ENCODE data around the gene EXOC4.

The EXOC4 gene

GRCh38 chr7:133869556-133869955, 616.7 kb downstream of the EXOC4 start (continued):
- TF ChIP-seq, protein P1, sequence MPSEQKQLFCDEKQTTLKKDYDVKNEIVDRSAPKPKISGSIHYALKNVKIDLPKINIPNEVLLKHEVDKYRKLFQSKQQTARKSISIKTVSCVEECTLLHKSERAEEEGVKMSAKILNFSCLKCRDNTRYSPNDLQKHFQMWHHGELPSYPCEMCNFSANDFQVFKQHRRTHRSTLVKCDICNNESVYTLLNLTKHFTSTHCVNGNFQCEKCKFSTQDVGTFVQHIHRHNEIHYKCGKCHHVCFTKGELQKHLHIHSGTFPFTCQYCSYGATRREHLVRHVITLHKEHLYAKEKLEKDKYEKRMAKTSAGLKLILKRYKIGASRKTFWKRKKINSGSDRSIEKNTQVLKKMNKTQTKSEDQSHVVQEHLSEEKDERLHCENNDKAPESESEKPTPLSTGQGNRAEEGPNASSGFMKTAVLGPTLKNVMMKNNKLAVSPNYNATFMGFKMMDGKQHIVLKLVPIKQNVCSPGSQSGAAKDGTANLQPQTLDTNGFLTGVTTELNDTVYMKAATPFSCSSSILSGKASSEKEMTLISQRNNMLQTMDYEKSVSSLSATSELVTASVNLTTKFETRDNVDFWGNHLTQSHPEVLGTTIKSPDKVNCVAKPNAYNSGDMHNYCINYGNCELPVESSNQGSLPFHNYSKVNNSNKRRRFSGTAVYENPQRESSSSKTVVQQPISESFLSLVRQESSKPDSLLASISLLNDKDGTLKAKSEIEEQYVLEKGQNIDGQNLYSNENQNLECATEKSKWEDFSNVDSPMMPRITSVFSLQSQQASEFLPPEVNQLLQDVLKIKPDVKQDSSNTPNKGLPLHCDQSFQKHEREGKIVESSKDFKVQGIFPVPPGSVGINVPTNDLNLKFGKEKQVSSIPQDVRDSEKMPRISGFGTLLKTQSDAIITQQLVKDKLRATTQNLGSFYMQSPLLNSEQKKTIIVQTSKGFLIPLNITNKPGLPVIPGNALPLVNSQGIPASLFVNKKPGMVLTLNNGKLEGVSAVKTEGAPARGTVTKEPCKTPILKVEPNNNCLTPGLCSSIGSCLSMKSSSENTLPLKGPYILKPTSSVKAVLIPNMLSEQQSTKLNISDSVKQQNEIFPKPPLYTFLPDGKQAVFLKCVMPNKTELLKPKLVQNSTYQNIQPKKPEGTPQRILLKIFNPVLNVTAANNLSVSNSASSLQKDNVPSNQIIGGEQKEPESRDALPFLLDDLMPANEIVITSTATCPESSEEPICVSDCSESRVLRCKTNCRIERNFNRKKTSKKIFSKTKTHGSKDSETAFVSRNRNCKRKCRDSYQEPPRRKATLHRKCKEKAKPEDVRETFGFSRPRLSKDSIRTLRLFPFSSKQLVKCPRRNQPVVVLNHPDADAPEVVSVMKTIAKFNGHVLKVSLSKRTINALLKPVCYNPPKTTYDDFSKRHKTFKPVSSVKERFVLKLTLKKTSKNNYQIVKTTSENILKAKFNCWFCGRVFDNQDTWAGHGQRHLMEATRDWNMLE (tag by site-specific recombination; conservative IDR thresholded peaks at IDR 0.05; ENCODE audit: low read depth), result no peak
- no peak for TF ChIP-seq HOXC10 (CRISPR knock-in tag; IDR thresholded peaks at IDR 0.05)
- TF ChIP-seq ZNF548 (tag by site-specific recombination; IDR thresholded peaks at IDR 0.05), result no peak

DNA sequence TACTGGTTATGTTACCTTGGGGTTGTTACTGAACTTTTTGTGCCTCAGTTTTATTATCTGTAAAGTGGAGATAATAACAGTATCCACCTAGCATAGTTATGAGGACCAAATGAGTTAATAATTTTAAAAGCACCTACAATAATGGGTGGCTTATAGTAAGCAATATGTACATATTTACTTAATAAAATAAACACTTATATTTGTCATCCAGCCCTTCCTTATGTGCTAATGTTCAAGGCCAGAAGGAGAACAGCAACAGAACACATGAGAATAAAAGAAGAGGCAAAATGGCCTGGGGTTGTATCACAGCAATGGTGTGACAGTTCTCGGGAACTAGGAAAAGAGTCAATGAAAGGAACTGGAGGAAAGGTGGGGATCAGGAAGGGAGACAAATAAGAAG, 618.9 kb downstream of the EXOC4 start:
- Histone ChIP-seq H3K9me3 (ENCODE audit: control insufficient read depth, insufficient read depth, low read depth, low read length) (no peaks in the 10 kb centered on the region), H3K4me1 (ENCODE audit: control insufficient read depth, insufficient read depth, low read length) (no peaks in the 10 kb centered on the region), H3K27ac (ENCODE audit: extremely low read depth, low read depth, low read length) (no peak overlapping the region), H3K4me3 (ENCODE audit: low read depth, low read length) (no peak overlapping the region), H3K36me3 (ENCODE audit: control insufficient read depth in 2 of 2, insufficient read depth in 1 of 2, low read length in 2 of 2) (no peaks in the 10 kb centered on the region)
- TF ChIP-seq, protein P2, sequence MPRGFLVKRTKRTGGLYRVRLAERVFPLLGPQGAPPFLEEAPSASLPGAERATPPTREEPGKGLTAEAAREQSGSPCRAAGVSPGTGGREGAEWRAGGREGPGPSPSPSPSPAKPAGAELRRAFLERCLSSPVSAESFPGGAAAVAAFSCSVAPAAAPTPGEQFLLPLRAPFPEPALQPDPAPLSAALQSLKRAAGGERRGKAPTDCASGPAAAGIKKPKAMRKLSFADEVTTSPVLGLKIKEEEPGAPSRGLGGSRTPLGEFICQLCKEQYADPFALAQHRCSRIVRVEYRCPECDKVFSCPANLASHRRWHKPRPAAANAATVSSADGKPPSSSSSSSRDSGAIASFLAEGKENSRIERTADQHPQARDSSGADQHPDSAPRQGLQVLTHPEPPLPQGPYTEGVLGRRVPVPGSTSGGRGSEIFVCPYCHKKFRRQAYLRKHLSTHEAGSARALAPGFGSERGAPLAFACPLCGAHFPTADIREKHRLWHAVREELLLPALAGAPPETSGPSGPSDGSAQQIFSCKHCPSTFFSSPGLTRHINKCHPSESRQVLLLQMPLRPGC (tag by site-specific recombination; IDR thresholded peaks at IDR 0.05), result no peak
- TF ChIP-seq SP7 (tag by site-specific recombination; IDR thresholded peaks at IDR 0.05), result no peak
- no peak for TF ChIP-seq SALL2 (tag by site-specific recombination; IDR thresholded peaks at IDR 0.05; ENCODE audit: borderline replicate concordance)
- no peak for TF ChIP-seq ZBTB10 (tag by site-specific recombination; IDR thresholded peaks at IDR 0.05)
- no peak for TF ChIP-seq ZNF23 (tag by site-specific recombination; IDR thresholded peaks at IDR 0.05; ENCODE audit: borderline replicate concordance)
- no peak for TF ChIP-seq ZNF621 (tag by site-specific recombination; IDR thresholded peaks at IDR 0.05)
- no peak for TF ChIP-seq ZNF610 (tag by site-specific recombination; IDR thresholded peaks at IDR 0.05; ENCODE audit: borderline replicate concordance)
- TF ChIP-seq, protein P3, sequence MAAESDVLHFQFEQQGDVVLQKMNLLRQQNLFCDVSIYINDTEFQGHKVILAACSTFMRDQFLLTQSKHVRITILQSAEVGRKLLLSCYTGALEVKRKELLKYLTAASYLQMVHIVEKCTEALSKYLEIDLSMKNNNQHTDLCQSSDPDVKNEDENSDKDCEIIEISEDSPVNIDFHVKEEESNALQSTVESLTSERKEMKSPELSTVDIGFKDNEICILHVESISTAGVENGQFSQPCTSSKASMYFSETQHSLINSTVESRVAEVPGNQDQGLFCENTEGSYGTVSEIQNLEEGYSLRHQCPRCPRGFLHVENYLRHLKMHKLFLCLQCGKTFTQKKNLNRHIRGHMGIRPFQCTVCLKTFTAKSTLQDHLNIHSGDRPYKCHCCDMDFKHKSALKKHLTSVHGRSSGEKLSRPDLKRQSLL (tag by site-specific recombination; IDR thresholded peaks at IDR 0.05), result no peak
- TF ChIP-seq, protein P4, sequence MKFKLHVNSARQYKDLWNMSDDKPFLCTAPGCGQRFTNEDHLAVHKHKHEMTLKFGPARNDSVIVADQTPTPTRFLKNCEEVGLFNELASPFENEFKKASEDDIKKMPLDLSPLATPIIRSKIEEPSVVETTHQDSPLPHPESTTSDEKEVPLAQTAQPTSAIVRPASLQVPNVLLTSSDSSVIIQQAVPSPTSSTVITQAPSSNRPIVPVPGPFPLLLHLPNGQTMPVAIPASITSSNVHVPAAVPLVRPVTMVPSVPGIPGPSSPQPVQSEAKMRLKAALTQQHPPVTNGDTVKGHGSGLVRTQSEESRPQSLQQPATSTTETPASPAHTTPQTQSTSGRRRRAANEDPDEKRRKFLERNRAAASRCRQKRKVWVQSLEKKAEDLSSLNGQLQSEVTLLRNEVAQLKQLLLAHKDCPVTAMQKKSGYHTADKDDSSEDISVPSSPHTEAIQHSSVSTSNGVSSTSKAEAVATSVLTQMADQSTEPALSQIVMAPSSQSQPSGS (tag by site-specific recombination; IDR thresholded peaks at IDR 0.05; ENCODE audit: low read depth), result no peak
- no peak for TF ChIP-seq EGR2 (tag by site-specific recombination; IDR thresholded peaks at IDR 0.05; ENCODE audit: low read depth)
- no peak for TF ChIP-seq ZNF664 (tag by site-specific recombination; IDR thresholded peaks at IDR 0.05)
- no peak for TF ChIP-seq ZNF280D (tag by site-specific recombination; IDR thresholded peaks at IDR 0.05)
- no peak for TF ChIP-seq ZNF146 (tag by site-specific recombination; IDR thresholded peaks at IDR 0.05)
- POLR2A ChIA-PET, result no interaction called here
- CTCF ChIA-PET, result interaction anchor here (0.7 kb wide), 2 partner anchors 23 to 561 kb away, joined by 3 to 5 read pairs; no protein-coding TSS in a partner anchor
